Measurements from ENCODE around the gene EIF4E1B.

The EIF4E1B gene

GRCh38 chr5:176694146-176694545 is 63.7 kb downstream of the EIF4E1B start:
- DNase-seq = no peak

GRCh38 chr5:176694631-176695030 is 64.2 kb downstream of the EIF4E1B start:
- no peak for DNase-seq

GRCh38 chr5:176695073-176695472 is 64.6 kb downstream of the EIF4E1B start:
- DNase-seq = no peak
